HCT116 (cell line): Measurements from ENCODE around the gene CLIC3. TPM values are rescaled to one million over a fixed set of nuclear protein-coding genes. Genes with fewer than 3 reads are reported as not detected.

Source experiments
- ATAC-seq: fragments of 200-7000 bp; cut with Tn5 transposase; 2 replicates; pipeline ENCODE4 v1.9.1; 2020; ENCODE audit warnings: mild to moderate bottlenecking, moderate library complexity
- BruUV-seq: library from RNA; stranded (reverse); fragments of 400-500 nt; replicated peaks from 2 replicates; lab custom pipeline; 2021; lab: Mats Ljungman, UMichigan
- CTCF ChIA-PET: fragments of 300-600 bp; sonication (Branson Sonifier 250); formaldehyde crosslinking; loops from one replicate; lab custom pipeline; 2021; ENCODE audit warnings: antibody characterized with exemption; lab: Charles Lee
- POLR2A ChIA-PET: fragments of 300-600, 350-600 bp; sonication (Branson Sonifier 250); formaldehyde crosslinking; loops from one replicate; lab custom pipeline; 2021; ENCODE audit warnings: antibody characterized with exemption; lab: Charles Lee
- RAD21 ChIA-PET, 2 experiments: fragments of 300-600 bp; sonication (Branson Sonifier 250); formaldehyde crosslinking; loops; one replicate each; lab custom pipeline; 2023; ENCODE audit warnings: low total read pairs in 2 of 2; ENCODE audit not compliant: uncharacterized antibody in 2 of 2, unreplicated experiment in 2 of 2, low non-redundant PET in 1 of 2; lab: Charles Lee
- DNase-seq: peaks from one replicate; pipeline ENCODE4 v3.0.0-alpha.2; 2010; ENCODE audit warnings: low read depth, low spot score
- H2AFZ ChIP-seq: fragments of 200-600 bp; shearing (Covaris generic), sonication (generic); 2 replicates; pipeline ENCODE4 v1.6.1; 2017; ENCODE audit warnings: low read depth, mixed run types, mixed read lengths, antibody characterized with exemption, low read length; ENCODE audit not compliant: poor library complexity, severe bottlenecking
- H3K27ac ChIP-seq: 2 replicates; pipeline ENCODE4 v1.5.1; 2012; ENCODE audit warnings: low read depth, low read length
- H3K27me3 ChIP-seq: fragments of 200-600 bp; sonication (generic); 2 replicates; pipeline ENCODE4 v1.6.1; 2016; ENCODE audit warnings: mixed run types, low read length, mixed read lengths; ENCODE audit not compliant: insufficient read depth
- H3K36me3 ChIP-seq, 2 experiments: fragments of 200-500 bp in 1 of 2; fragments of 200-600 bp in 1 of 2; sonication (Bioruptor generic) in 1 of 2; sonication (generic) in 1 of 2; 2 replicates each; pipeline versions ENCODE4 v1.5.1 to v1.6.1; 2014 to 2016; ENCODE audit warnings: low read length in 2 of 2, inconsistent platforms in 1 of 2, mixed read lengths in 1 of 2, mixed run types in 1 of 2; ENCODE audit not compliant: insufficient read depth in 2 of 2, control insufficient read depth in 1 of 2
- H3K4me1 ChIP-seq, 2 experiments: fragments of 200-600 bp in 1 of 2; sonication (generic) in 1 of 2; 2 replicates each; pipeline versions ENCODE4 v1.5.1 to v1.6.1; 2012 to 2017; ENCODE audit warnings: low read length in 2 of 2, inconsistent platforms in 1 of 2, mild to moderate bottlenecking in 1 of 2, mixed read lengths in 1 of 2, mixed run types in 1 of 2, moderate library complexity in 1 of 2; ENCODE audit not compliant: insufficient read depth in 2 of 2, control insufficient read depth in 1 of 2
- H3K4me2 ChIP-seq: fragments of 200-600 bp; sonication (generic); 2 replicates; pipeline ENCODE4 v1.6.1; 2017; ENCODE audit warnings: mixed run types, low read length, mixed read lengths
- H3K4me3 ChIP-seq, 2 experiments: fragments of 200-600 bp in 1 of 2; sonication (generic) in 1 of 2; replicated peaks in 1 of 2; 2 replicates each; pipeline ENCODE4 v1.5.1; 2011 to 2016; ENCODE audit warnings: low read length in 2 of 2, control low read depth in 1 of 2, low read depth in 1 of 2, mild to moderate bottlenecking in 1 of 2, mixed read lengths in 1 of 2, mixed run types in 1 of 2
- H3K79me2 ChIP-seq: fragments of 200-600 bp; sonication (generic); 2 replicates; pipeline ENCODE4 v1.6.1; 2017; ENCODE audit warnings: mild to moderate bottlenecking, mixed run types, low read length, moderate library complexity, mixed read lengths; ENCODE audit not compliant: insufficient read depth
- H3K9ac ChIP-seq: fragments of 200-600 bp; sonication (generic); 2 replicates; pipeline ENCODE4 v1.6.1; 2016; ENCODE audit warnings: low read length, mixed read lengths
- H3K9me2 ChIP-seq: fragments of 200-600 bp; sonication (generic), shearing (Covaris generic); 2 replicates; pipeline ENCODE4 v1.6.1; 2017; ENCODE audit warnings: mixed run types, mild to moderate bottlenecking, moderate library complexity; ENCODE audit not compliant: insufficient read depth
- H3K9me3 ChIP-seq, 2 experiments: fragments of 200-500 bp in 1 of 2; fragments of 200-600 bp in 1 of 2; sonication (Bioruptor generic) in 1 of 2; sonication (generic) in 1 of 2; 2 replicates each; pipeline ENCODE4 v1.6.1; 2014 to 2017; ENCODE audit warnings: low read length in 2 of 2, mixed read lengths in 2 of 2, inconsistent platforms in 1 of 2, low read depth in 1 of 2, mild to moderate bottlenecking in 1 of 2, mixed run types in 1 of 2, moderate library complexity in 1 of 2; ENCODE audit not compliant: control insufficient read depth in 1 of 2, insufficient read depth in 1 of 2
- H4K20me1 ChIP-seq: fragments of 200-600 bp; sonication (generic), shearing (Covaris generic); 2 replicates; pipeline ENCODE4 v1.6.1; 2017; ENCODE audit warnings: mixed run types, mild to moderate bottlenecking, moderate library complexity; ENCODE audit not compliant: insufficient read depth
- POLR2A ChIP-seq: IDR thresholded peaks from 2 replicates; pipeline ENCODE4 v1.7.0; 2011; ENCODE audit warnings: borderline replicate concordance; ENCODE audit not compliant: insufficient read depth, insufficient read length; ENCODE audit errors: extremely low read depth
- REST ChIP-seq: IDR thresholded peaks from 2 replicates; pipeline ENCODE4 v1.6.1; 2012; ENCODE audit warnings: low read depth
- TCF7L2 ChIP-seq: IDR thresholded peaks from 2 replicates; pipeline ENCODE4 v1.7.0; 2011; ENCODE audit warnings: borderline replicate concordance, inconsistent platforms; ENCODE audit not compliant: insufficient read depth, insufficient read length; ENCODE audit errors: extremely low read depth
- ZNF274 ChIP-seq: fragments of 200-500 bp; sonication (Bioruptor generic); IDR thresholded peaks from 2 replicates; pipeline ENCODE4 v1.6.1; 2014; ENCODE audit warnings: mild to moderate bottlenecking, low read depth, low read length, inconsistent platforms
- intact Hi-C: fragments of 100-400 bp; cut with micrococcal nuclease; formaldehyde crosslinking; loops from 2 replicates; pipeline ENCODE4 v1.10.0; 2022
- total RNA-seq: library from RNA; stranded (reverse); gene quantifications from one replicate; pipeline ENCODE4 v1.2.1, GENCODE V29; 2021; ENCODE audit not compliant: unreplicated experiment
- TF ChIP-seq, protein P1 (sequence below): IDR thresholded peaks from 2 replicates; pipeline ENCODE4 v1.6.1; 2011; ENCODE audit warnings: mild to moderate bottlenecking, low read length, moderate library complexity; ENCODE audit not compliant: insufficient replicate concordance; ENCODE audit errors: extremely low read depth

CLIC3 gene
- total RNA-seq, 1 experiment from 2014 or later, result 8.4 TPM

DNA sequence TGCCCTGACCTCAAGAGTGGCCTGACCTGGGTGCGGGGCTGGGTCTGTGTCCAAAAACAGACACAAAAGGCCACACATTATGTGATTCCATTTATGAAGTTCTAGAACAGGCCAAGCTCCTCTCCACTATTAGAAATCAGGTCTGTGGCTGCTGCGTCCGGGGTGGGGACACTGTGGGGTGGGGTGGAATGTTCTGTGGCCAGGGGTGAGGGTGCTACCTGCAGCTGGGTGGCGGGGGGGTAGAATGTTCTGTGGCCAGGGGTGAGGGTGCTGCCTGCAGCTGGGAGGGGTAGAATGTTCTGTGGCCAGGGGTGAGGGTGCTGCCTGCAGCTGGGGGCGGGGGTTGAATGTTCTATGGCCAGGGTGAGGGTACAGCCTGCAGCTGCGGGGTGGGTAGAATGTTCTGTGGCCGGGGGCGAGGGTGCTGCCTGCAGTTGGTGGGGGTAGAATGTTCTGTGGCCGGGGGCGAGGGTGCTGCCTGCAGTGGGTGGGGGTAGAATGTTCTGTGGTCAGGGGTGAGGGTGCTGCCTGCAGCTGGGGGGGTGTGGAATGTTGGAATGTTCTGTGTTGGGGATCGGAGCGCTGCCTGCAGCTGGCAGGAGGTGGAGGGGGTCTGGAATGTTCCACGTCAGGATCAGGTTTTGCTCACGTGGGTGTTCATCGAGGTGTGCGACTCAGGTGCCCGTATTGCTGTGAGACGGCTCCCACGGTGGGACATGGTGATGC is 36.0 kb downstream of the CLIC3 start:
- H3K4me1 ChIP-seq, result peaks cover 11 to 22% of the 10 kb centered on the region in 2 experiments
- H3K9me3 ChIP-seq, result no peaks in the 10 kb centered on the region
- TF ChIP-seq TCF7L2 (no peak), POLR2A (no peak), ZNF274 (no peak)
- ATAC-seq, result no peak
- no peaks in the 10 kb centered on the region for H4K20me1 ChIP-seq
- DNase-seq, result no peak
- intact Hi-C loops, result no loop called here
- no peak overlapping the region for H3K4me2 ChIP-seq
- H3K36me3 ChIP-seq, result no peaks in the 10 kb centered on the region
- H3K27ac ChIP-seq, result no peak overlapping the region
- no peaks in the 10 kb centered on the region for H3K27me3 ChIP-seq
- no TSS peak for BruUV-seq
- H3K9ac ChIP-seq, result no peak overlapping the region
- no peak overlapping the region for H2AFZ ChIP-seq
- no peaks in the 10 kb centered on the region for H3K9me2 ChIP-seq
- no peaks in the 10 kb centered on the region for H3K79me2 ChIP-seq
- ChIA-PET POLR2A (no interaction called here), RAD21 (no interaction called here), CTCF (interaction anchor here (0.6 kb wide), 1 partner anchor 14 kb away, joined by 3 read pairs; no protein-coding TSS in a partner anchor)
- no peak overlapping the region for H3K4me3 ChIP-seq

DNA sequence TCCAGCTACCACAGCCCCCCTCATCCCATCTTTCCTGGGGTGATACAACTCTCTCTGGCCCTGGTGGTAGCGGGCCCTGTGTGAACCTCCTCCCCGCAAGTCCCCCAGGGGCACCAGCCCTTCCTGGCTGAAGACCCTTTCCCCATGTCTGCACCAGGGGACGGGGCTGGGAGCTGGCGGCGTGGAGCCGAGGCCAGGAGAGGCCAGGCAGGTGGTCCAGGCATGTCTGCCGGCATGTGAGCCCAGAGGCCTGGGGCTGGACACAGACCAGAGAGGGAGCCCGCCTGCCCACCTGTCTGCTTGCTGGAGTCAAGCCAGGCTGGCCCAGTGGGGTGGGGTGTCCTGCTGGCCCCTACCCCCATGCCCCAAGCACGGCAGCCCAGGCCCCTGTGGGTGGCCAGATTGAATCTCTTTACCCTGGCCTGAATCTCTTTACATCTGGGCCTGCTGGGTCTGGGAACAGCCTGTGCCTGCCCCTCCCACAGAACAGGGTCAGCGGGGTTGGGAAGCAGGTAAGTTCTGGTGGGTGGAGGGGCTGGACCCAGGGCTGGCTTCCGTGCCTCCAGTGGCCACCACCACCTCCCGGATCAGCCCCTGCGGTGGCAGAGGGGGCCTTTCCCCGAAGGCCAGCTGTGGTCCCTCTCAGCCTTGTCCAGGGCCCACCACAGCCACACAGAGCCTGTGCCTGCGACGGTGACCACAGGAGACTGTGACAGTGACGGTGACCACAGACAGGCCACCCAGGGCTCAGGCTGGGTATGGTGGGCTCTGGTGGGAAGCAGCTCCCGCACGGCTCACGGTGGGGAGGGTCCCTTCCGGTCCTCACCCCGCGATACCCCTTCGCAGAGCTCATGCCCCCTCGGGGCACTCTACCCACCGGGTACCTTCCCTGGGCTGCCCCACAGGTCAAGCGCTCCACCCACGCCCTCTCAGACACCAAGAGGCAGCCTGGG is 37.2 kb downstream of the CLIC3 start:
- H4K20me1 ChIP-seq, result no peaks in the 10 kb centered on the region
- no peaks in the 10 kb centered on the region for H3K27me3 ChIP-seq
- intact Hi-C loops, result no loop called here
- no peak overlapping the region for H2AFZ ChIP-seq
- H3K27ac ChIP-seq, result no peak overlapping the region; the same call in 1 of the 2 replicates
- ChIA-PET RAD21 (no interaction called here), CTCF (no interaction called here)
- no peaks in the 10 kb centered on the region for H3K36me3 ChIP-seq
- H3K9ac ChIP-seq, result no peak overlapping the region
- TF ChIP-seq REST (no peak), POLR2A (no peak)
- TF ChIP-seq, protein P1, sequence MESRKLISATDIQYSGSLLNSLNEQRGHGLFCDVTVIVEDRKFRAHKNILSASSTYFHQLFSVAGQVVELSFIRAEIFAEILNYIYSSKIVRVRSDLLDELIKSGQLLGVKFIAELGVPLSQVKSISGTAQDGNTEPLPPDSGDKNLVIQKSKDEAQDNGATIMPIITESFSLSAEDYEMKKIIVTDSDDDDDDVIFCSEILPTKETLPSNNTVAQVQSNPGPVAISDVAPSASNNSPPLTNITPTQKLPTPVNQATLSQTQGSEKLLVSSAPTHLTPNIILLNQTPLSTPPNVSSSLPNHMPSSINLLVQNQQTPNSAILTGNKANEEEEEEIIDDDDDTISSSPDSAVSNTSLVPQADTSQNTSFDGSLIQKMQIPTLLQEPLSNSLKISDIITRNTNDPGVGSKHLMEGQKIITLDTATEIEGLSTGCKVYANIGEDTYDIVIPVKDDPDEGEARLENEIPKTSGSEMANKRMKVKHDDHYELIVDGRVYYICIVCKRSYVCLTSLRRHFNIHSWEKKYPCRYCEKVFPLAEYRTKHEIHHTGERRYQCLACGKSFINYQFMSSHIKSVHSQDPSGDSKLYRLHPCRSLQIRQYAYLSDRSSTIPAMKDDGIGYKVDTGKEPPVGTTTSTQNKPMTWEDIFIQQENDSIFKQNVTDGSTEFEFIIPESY, result no peak
- TF ChIP-seq, all 23 proteins: peak for 0
- BruUV-seq, result no TSS peak
- H3K9me2 ChIP-seq, result no peaks in the 10 kb centered on the region
- POLR2A ChIA-PET, result no interaction called here
- no peaks in the 10 kb centered on the region for H3K9me3 ChIP-seq
- H3K79me2 ChIP-seq, result no peaks in the 10 kb centered on the region
- H3K4me2 ChIP-seq, result no peak overlapping the region
- H3K4me3 ChIP-seq, result no peak overlapping the region
- no peak for DNase-seq
- H3K4me1 ChIP-seq, result peaks cover 4 to 11% of the 10 kb centered on the region in 2 experiments
- no peak for ATAC-seq
